Measurements from ENCODE around the gene PKDCC.

DNA sequence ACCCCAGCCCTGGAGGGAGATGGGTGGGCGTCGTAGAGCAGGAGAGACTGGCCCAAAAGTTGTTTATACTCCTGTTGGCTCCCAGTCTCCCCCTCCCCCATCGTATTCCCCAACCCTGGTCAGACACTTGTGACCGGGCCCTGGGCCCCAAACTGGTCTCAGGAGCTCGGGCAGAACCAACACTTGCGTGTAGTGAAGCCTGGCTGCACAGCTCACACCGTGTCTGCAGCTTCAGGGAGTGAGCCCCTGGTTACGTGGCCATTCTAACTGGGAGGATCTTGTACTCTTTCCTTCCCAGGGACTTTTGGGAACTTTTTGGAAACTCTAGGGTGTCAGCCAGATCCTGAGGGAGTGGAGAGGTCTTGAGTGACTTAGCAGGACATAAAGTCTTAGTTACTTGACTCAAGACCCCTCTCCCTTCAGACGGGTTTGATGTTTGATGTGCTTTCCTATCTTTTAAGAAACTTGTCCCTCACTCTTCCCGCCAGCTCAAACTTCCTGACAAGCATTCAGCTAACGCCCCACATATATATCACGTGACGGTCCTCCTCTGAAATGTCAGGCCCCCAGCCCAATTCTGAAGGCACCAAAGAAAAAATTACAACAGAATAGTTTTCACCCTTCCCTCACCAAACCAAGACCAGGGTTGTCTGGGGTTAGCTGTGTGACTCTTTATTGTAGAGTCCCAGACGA, 2.3 kb downstream of the PKDCC start:
- no peak for TF ChIP-seq EZH2 (IDR thresholded peaks at IDR 0.05; ENCODE audit: borderline replicate concordance)
- TF ChIP-seq, protein P1, sequence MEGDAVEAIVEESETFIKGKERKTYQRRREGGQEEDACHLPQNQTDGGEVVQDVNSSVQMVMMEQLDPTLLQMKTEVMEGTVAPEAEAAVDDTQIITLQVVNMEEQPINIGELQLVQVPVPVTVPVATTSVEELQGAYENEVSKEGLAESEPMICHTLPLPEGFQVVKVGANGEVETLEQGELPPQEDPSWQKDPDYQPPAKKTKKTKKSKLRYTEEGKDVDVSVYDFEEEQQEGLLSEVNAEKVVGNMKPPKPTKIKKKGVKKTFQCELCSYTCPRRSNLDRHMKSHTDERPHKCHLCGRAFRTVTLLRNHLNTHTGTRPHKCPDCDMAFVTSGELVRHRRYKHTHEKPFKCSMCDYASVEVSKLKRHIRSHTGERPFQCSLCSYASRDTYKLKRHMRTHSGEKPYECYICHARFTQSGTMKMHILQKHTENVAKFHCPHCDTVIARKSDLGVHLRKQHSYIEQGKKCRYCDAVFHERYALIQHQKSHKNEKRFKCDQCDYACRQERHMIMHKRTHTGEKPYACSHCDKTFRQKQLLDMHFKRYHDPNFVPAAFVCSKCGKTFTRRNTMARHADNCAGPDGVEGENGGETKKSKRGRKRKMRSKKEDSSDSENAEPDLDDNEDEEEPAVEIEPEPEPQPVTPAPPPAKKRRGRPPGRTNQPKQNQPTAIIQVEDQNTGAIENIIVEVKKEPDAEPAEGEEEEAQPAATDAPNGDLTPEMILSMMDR (IDR thresholded peaks at IDR 0.05; ENCODE audit: poor library complexity) = no peak
- TF ChIP-seq EZH2phosphoT487 (IDR thresholded peaks at IDR 0.05; ENCODE audit: low read depth, severe bottlenecking, unreplicated experiment) = no peak
